H9 (cell line): ENCODE data around the gene TOMM5. TPM values are rescaled to one million over a fixed set of nuclear protein-coding genes. Genes with fewer than 3 reads are reported as not detected.

Source experiments
- DNase-seq: peaks from one replicate; pipeline ENCODE4 v3.0.0-alpha.2; 2017
- H2AFZ ChIP-seq: one replicate; pipeline ENCODE4 v1.6.1; 2013; ENCODE audit warnings: mild to moderate bottlenecking, low read length, control low read depth, moderate library complexity
- H2AK5ac ChIP-seq: 2 replicates; pipeline ENCODE4 v1.6.1; 2013; ENCODE audit warnings: low read length, control low read depth, mixed read lengths; ENCODE audit not compliant: insufficient read length
- H2BK120ac ChIP-seq: one replicate; pipeline ENCODE4 v1.6.1; 2013; ENCODE audit warnings: low read depth, mild to moderate bottlenecking, low read length, control low read depth, inconsistent platforms; ENCODE audit not compliant: poor library complexity, severe bottlenecking
- H2BK12ac ChIP-seq: 2 replicates; pipeline ENCODE4 v1.6.1; 2013; ENCODE audit warnings: low read length, control low read depth, mixed read lengths, low read depth; ENCODE audit not compliant: insufficient read length
- H2BK15ac ChIP-seq: 2 replicates; pipeline ENCODE4 v1.6.1; 2013; ENCODE audit warnings: low read depth, low read length, control low read depth
- H2BK20ac ChIP-seq: one replicate; pipeline ENCODE4 v1.6.1; 2013; ENCODE audit warnings: low read depth, mild to moderate bottlenecking, low read length, control low read depth, inconsistent platforms; ENCODE audit not compliant: poor library complexity, severe bottlenecking
- H2BK5ac ChIP-seq: 2 replicates; pipeline ENCODE4 v1.6.1; 2013; ENCODE audit warnings: low read length, control low read depth, mixed read lengths; ENCODE audit not compliant: insufficient read length
- H3K14ac ChIP-seq: 2 replicates; pipeline ENCODE4 v1.6.1; 2013; ENCODE audit warnings: low read length, control low read depth; ENCODE audit not compliant: insufficient read depth
- H3K18ac ChIP-seq: 2 replicates; pipeline ENCODE4 v1.6.1; 2013; ENCODE audit warnings: low read depth, mild to moderate bottlenecking, mixed read lengths, low read length, control low read depth; ENCODE audit not compliant: insufficient read length
- H3K23ac ChIP-seq: 2 replicates; pipeline ENCODE4 v1.6.1; 2013; ENCODE audit warnings: low read length, control low read depth, mixed read lengths, low read depth; ENCODE audit not compliant: insufficient read length
- H3K23me2 ChIP-seq: 2 replicates; pipeline ENCODE4 v1.6.1; 2013; ENCODE audit warnings: low read depth, mild to moderate bottlenecking, mixed read lengths, low read length, control low read depth; ENCODE audit not compliant: insufficient read length, poor library complexity, severe bottlenecking
- H3K27ac ChIP-seq: 2 replicates; pipeline ENCODE4 v1.5.1; 2013; ENCODE audit warnings: low read length, control low read depth, mixed read lengths, low read depth; ENCODE audit not compliant: insufficient read length
- H3K27me3 ChIP-seq: 2 replicates; pipeline ENCODE4 v1.6.1; 2013; ENCODE audit warnings: low read length, control low read depth, inconsistent platforms; ENCODE audit not compliant: insufficient read depth
- H3K4ac ChIP-seq: 2 replicates; pipeline ENCODE4 v1.6.1; 2013; ENCODE audit warnings: low read depth, mild to moderate bottlenecking, control low read depth, inconsistent platforms, low read length, moderate library complexity
- H3K4me1 ChIP-seq: 2 replicates; pipeline ENCODE4 v1.6.1; 2013; ENCODE audit warnings: low read length, control low read depth, inconsistent platforms; ENCODE audit not compliant: insufficient read depth
- H3K4me2 ChIP-seq: 2 replicates; pipeline ENCODE4 v1.6.1; 2013; ENCODE audit warnings: low read length, control low read depth, mixed read lengths; ENCODE audit not compliant: insufficient read length, insufficient read depth
- H3K56ac ChIP-seq: 2 replicates; pipeline ENCODE4 v1.6.1; 2013; ENCODE audit warnings: low read depth, mild to moderate bottlenecking, mixed read lengths, low read length, control low read depth; ENCODE audit not compliant: insufficient read length
- H3K79me1 ChIP-seq: 2 replicates; pipeline ENCODE4 v1.6.1; 2013; ENCODE audit warnings: low read depth, mild to moderate bottlenecking, moderate library complexity, low read length, control low read depth, inconsistent platforms; ENCODE audit not compliant: insufficient read depth, poor library complexity, severe bottlenecking
- H3K79me2 ChIP-seq: 2 replicates; pipeline ENCODE4 v1.6.1; 2013; ENCODE audit warnings: low read length, control low read depth, inconsistent platforms; ENCODE audit not compliant: insufficient read depth
- H3K9ac ChIP-seq: 2 replicates; pipeline ENCODE4 v1.6.1; 2013; ENCODE audit warnings: low read length, control low read depth, mixed read lengths; ENCODE audit not compliant: insufficient read length; ENCODE audit errors: extremely low read depth
- H3K9me3 ChIP-seq: one replicate; pipeline ENCODE4 v1.6.1; 2013; ENCODE audit warnings: low read depth, low read length, inconsistent platforms; ENCODE audit not compliant: control insufficient read depth
- H3T11ph ChIP-seq: one replicate; pipeline ENCODE4 v1.6.1; 2013; ENCODE audit warnings: mild to moderate bottlenecking, low read length, control low read depth, inconsistent platforms
- H4K20me1 ChIP-seq: one replicate; pipeline ENCODE4 v1.6.1; 2013; ENCODE audit not compliant: control insufficient read depth, insufficient read length, insufficient read depth
- H4K5ac ChIP-seq: 2 replicates; pipeline ENCODE4 v1.6.1; 2013; ENCODE audit warnings: low read depth, mild to moderate bottlenecking, mixed read lengths, low read length, control low read depth; ENCODE audit not compliant: insufficient read length
- H4K8ac ChIP-seq: replicated peaks from 2 replicates; pipeline ENCODE4 v1.6.1; 2013; ENCODE audit warnings: low read length, control low read depth, mixed read lengths, low read depth; ENCODE audit not compliant: insufficient read length
- H4K91ac ChIP-seq: 2 replicates; pipeline ENCODE4 v1.6.1; 2013; ENCODE audit warnings: low read depth, mild to moderate bottlenecking, moderate library complexity, mixed read lengths, low read length, control low read depth; ENCODE audit not compliant: insufficient read length
- H3K27ac Mint-ChIP-seq, 3 experiments: 2 replicates in 2 of 3; 3 replicates in 1 of 3; pipeline ENCODE4 v1.8.0; 2020 to 2021; ENCODE audit warnings: mixed read lengths in 3 of 3, mild to moderate bottlenecking in 1 of 3, moderate library complexity in 1 of 3
- H3K27me3 Mint-ChIP-seq: 2 replicates; pipeline ENCODE4 v1.8.0; 2021; ENCODE audit warnings: low read depth, mild to moderate bottlenecking, moderate library complexity, mixed read lengths
- H3K36me3 Mint-ChIP-seq, 3 experiments: 2 replicates in 2 of 3; 3 replicates in 1 of 3; pipeline ENCODE4 v1.8.0; 2020 to 2021; ENCODE audit warnings: low read depth in 3 of 3, mixed read lengths in 3 of 3; ENCODE audit not compliant: insufficient read depth in 1 of 3
- H3K4me1 Mint-ChIP-seq, 2 experiments: 2 replicates each; pipeline ENCODE4 v1.8.0; 2020; ENCODE audit warnings: mixed read lengths in 2 of 2
- H3K4me3 Mint-ChIP-seq, 2 experiments: 2 replicates in 1 of 2; 3 replicates in 1 of 2; pipeline ENCODE4 v1.8.0; 2020 to 2021; ENCODE audit warnings: mild to moderate bottlenecking in 2 of 2, mixed read lengths in 2 of 2, moderate library complexity in 1 of 2
- H3K9me3 Mint-ChIP-seq, 2 experiments: 2 replicates in 1 of 2; 3 replicates in 1 of 2; pipeline ENCODE4 v1.8.0; 2020; ENCODE audit warnings: mild to moderate bottlenecking in 2 of 2, mixed read lengths in 2 of 2, moderate library complexity in 1 of 2
- total RNA-seq: library from RNA; stranded (reverse); gene quantifications from 2 replicates; pipeline ENCODE4 v1.2.1, GENCODE V29; 2021
- TF ChIP-seq, protein P1 (sequence below): fragments of 200-600 bp; sonication (generic); conservative IDR thresholded peaks from 3 replicates; pipeline ENCODE4 v1.8.0; 2021; ENCODE audit warnings: antibody characterized with exemption, mild to moderate bottlenecking

Gene TOMM5
- total RNA-seq, 1 experiment from 2014 or later: 124 TPM

DNA sequence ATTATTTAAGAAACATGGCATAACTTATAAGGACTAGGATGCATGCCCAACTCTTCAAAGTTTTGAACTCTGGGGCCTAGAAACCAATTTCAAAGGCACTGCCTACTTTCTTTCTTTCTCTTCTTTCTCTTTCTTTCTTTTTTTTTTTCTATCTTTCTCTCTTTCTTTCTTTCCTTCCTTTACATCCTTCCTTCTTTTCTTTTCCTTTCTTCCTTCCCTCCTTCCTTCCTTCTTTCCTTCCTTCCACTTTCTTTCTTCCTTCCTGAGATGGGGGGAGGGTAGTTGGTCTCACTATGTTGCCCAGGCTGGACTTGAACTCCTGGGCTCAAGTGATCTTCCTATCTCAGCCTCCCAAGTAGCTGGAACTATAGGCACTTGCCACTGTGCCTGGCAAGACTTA lies 15.9 kb upstream of the TOMM5 start:
- Histone ChIP-seq H3K56ac (no peak overlapping the region), H2BK12ac (no peak overlapping the region), H4K8ac (no peak overlapping the region), H2BK15ac (no peak overlapping the region), H3K23me2 (no peaks in the 10 kb centered on the region), H3K18ac (no peak overlapping the region), H3K23ac (no peak overlapping the region), H3K27me3 (0 out of 2 replicates have a peak, but pooled peaks cover 3% of the 10 kb centered on the region), H3K79me1 (no peaks in the 10 kb centered on the region), H2BK5ac (no peak overlapping the region), H3K27ac (no peak overlapping the region), H3T11ph (no peak overlapping the region), H4K5ac (no peak overlapping the region), H4K20me1 (no peaks in the 10 kb centered on the region), H3K9me3 (no peaks in the 10 kb centered on the region), H2BK120ac (no peak overlapping the region), H3K79me2 (no peaks in the 10 kb centered on the region), H3K14ac (no peak overlapping the region), H2AFZ (no peak overlapping the region), H3K4ac (no peak overlapping the region), H3K4me1 (no peaks in the 10 kb centered on the region), H3K4me2 (no peak overlapping the region), H2BK20ac (no peak overlapping the region), H2AK5ac (no peak overlapping the region), H4K91ac (no peak overlapping the region), H3K9ac (no peak overlapping the region)
- Mint-ChIP-seq H3K27me3 (peaks cover 26% of the 10 kb centered on the region), H3K9me3 (no peaks in the 10 kb centered on the region), H3K4me1 (no peaks in the 10 kb centered on the region), H3K36me3 (no peaks in the 10 kb centered on the region), H3K27ac (no peak overlapping the region), H3K4me3 (no peak overlapping the region)
- TF ChIP-seq, protein P1, sequence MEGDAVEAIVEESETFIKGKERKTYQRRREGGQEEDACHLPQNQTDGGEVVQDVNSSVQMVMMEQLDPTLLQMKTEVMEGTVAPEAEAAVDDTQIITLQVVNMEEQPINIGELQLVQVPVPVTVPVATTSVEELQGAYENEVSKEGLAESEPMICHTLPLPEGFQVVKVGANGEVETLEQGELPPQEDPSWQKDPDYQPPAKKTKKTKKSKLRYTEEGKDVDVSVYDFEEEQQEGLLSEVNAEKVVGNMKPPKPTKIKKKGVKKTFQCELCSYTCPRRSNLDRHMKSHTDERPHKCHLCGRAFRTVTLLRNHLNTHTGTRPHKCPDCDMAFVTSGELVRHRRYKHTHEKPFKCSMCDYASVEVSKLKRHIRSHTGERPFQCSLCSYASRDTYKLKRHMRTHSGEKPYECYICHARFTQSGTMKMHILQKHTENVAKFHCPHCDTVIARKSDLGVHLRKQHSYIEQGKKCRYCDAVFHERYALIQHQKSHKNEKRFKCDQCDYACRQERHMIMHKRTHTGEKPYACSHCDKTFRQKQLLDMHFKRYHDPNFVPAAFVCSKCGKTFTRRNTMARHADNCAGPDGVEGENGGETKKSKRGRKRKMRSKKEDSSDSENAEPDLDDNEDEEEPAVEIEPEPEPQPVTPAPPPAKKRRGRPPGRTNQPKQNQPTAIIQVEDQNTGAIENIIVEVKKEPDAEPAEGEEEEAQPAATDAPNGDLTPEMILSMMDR: no peak
- no peak for DNase-seq
